GM18868 (cell line): ENCODE measurements around the gene SNX30.

Source experiments
- ATAC-seq: cut with Tn5 transposase; IDR thresholded peaks from one replicate; pipeline ENCODE4 v1.9.1; 2021; ENCODE audit warnings: mild to moderate bottlenecking, moderate library complexity; ENCODE audit not compliant: unreplicated experiment

The SNX30 gene

DNA sequence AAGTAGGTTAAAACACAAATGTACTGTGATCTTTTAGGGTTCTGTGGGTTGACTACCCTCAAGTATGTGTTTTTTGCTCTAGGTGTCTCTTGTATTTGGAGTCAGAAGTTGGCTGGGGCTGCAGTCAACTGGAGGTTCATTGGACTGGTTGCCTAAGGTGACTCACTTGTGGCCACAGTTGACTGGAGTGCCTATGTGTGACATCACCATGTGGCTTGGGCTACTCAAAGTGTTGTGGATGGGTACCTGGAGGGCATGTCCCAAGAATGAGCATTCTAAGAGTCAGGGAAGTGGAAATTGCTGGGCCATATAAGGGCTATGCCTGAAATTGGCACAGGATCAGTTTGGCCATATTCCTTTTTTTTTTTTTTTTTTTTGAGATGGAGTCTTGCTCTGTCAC, 27.4 kb downstream of the SNX30 start:
- ATAC-seq = no peak

DNA sequence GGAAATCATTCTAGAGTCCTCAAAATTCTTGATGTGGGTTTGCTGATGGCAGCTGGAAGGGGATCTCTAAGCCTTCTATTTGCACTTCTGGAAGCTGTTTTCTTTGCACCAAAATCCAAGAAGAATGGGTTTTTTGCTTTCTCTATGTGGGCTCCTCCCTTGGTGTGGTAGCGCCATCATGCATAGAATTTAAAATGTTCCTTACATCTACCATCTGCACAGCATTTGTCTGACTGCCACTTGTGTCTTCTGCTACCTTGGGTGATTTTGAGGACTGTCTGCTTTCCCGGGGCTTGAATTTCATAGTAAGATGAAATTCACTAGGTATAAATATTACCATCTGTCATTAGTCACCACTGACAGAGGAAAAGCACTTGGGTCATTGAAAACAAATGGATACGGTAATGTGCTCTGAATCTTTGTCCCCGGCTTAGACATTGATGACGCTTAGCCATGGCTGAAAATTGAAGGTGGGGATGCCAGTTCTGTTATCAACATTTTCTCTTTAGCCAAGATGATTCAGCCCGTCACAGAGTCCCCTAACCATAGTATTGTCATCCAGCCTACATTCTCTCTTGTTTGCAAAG, 30.0 kb downstream of the SNX30 start:
- no peak for ATAC-seq

DNA sequence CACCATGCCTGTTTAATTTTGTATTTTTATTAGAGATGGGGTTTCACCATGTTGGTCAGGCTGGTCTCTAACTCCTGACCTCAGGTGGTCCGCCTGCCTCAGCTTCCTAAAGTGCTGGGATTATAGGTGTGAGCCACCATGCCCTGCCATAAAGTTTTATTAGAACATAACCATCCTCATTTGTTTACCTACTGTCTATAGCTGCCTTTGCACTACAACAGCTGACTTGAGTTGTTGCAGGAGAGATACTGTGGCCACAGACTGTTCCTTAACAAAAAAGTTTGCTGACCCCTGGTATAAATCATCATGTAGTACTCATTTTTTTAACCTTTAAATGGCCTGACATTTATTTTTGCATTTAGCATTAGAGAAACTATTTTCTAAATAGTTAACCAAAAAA, 31.7 kb downstream of the SNX30 start:
- no peak for ATAC-seq

DNA sequence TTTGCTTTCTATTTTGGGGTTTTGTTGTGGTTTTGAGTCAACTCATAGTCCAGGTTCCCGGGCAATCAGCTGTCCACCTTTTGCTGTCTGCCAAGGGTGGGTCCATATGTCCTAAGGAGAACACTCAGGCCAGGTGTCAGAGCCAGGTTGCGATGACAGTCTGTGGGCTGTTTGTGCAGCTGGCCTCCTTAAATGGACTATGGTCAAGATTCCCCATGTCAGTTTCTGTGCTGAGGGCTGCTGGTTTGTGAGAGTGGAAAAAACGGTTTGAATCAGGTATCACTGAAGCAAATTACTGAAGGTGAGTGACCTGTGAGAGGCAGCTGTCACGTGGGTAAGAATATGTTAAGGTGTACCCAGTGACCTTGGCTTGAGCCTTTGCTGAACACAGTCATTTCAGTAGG, 33.0 kb downstream of the SNX30 start:
- ATAC-seq = no peak

DNA sequence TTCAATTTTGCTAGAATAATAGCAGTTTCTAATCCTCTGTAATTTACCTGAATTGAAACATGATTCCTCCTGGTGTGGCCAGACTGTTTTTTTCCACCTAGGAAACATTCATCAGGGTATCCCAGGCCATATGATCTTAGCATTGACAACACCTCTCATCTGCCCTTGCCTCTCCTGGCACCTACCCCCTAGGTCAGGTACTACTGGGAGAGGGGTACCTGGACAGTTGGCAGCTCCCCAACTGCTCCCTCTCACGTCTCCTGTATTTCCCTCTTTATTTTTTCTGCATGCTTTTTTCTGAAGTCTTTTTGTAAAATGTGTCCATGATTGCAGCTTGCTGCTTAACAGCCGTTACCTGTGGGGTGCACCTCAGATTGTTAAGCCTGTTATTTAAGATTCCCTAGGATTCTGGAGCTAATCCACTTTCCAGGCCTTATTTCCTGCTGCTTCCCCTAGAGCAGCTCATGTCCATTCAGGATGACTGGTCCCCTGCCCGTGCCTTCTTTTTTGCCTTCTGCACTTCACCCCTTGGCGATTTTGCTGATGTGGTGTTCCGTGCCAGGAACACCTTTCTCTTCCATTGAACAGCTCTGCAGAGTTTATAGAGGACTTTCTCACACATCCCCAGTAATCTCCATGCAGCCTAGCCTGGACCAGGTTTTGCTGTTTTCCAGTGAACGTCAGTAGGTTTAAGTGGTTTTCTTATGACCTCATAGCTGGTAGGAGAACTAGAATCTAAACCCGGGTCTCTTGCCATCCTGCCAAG, 33.6 kb downstream of the SNX30 start:
- ATAC-seq = no peak

DNA sequence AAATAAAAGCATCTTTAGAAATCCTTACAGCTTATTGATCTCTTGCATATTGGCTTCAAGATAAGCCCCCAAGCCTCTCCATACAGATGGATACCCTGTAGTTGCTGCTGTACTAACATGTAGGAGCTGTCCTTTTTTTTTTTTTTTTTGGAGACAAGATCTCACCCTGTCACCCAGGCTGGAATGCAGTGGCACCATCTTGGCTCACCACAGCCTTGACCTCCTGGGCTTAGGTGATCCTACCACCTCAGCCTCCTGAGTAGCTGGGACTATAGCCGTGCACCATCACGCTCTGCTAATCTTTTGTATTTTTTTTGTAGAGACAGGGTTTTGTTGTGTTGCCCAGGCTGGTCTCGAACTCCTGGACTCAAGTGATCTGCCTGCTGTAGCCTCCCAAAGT, 35.4 kb downstream of the SNX30 start:
- no peak for ATAC-seq

DNA sequence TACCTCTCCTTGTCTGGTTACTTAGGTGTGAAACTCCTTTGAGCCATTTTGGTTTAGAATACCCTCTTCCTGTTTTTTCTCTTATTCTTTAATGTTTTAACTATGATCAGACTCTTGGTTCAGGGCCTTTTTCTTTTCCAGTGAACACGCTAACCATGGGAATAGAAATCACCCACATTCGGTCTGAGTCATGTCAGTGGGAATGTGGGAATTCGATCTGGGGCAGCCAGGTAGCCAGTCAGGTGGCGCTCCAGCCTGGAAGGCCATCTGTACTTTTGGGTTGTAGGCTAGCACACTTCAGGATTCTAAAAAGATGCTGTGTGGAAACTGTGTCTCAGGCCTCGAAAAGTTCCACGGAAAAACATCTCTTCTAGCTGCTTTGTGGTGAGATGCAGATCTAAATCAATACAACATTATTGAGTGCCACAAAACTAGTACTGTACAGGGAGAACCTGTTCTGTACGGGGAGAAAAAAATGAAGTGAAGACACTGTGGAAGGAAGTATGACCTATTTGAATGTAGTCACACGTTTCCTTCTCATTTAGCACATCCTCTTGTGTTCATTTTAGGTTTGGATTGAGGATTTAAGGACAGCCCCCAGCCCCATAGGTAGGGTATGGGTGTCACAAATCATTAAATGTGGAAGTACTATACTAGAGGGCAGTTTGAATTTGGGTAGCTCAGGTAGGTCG, 36.4 kb downstream of the SNX30 start:
- ATAC-seq = no peak

DNA sequence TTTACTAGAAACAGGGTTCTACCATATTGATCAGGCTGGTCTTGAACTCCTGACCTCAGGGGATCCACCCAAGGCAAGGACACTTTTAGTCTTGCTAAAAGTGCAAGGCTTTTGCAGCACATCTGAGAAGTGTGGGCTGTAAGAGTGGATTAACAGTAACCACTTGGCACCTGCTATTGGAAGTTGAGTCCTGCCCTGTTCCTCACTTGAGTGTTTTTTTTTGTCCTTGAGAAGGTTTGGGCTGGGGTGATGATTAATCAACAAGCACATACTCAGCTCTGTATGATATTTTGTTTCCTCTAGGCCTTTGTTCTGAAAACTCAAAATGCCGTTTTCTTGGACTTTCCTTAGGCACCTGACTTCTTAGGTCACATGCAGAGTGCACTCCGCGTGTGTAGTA, 37.4 kb downstream of the SNX30 start:
- ATAC-seq = no peak

DNA sequence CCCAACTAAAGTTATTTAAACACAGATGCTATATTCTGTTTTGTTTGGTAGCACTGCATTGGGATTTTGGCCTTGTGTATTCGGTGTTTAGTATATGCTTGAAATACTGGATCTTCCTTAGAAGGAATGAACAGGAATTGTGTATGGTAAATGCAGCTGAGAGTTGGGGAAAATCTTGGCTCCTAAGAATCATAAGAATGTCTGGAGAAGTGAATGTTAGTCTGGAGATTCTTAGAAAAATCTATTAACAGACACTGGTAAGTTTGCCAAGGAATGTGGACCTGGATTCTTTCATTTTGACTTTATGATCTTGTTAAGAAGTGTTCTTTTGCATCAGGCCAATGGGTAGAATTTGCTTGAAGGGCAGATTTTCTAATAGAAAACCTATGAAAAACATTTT, 38.9 kb downstream of the SNX30 start:
- no peak for ATAC-seq

DNA sequence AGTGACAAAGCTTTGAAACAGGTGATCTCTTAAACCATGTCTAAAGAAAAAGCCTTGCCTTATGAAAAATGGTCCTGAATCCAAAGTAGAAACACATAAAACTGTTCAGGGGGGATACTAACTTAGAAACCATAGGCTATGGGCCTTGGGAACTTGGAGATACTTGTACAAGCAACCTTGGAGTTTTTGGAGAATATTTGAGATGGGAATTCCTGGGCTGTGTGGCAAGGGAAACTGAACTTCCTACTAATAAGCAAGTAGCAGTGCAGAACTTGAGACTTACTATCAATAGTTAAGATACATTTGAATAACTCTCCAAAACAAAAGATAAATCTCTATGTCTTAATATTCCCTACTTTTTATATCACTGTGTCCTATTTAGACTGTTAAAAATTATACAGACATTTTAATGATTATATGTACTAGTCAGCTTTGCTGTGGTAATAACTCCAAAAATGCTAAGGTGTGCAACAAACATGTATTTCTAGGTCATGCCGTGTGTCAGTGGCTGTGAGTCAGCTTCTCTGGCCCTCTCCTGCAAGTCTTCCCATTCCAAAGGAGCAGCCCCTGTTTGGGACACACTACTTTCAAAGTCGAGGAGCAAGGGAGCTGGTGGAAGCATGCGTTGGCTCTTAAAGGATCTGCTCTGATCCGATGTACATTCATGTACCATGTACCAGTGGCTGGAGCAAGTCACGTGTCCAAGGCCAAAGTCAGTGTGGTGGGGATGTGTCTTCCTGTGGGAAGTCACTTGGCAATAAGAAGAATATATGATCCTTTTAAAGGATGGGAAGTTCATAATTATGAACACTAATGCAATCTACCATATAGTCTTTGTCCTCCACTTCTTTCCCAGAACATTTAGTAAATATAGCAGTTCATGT, 39.6 kb downstream of the SNX30 start:
- ATAC-seq = no peak

DNA sequence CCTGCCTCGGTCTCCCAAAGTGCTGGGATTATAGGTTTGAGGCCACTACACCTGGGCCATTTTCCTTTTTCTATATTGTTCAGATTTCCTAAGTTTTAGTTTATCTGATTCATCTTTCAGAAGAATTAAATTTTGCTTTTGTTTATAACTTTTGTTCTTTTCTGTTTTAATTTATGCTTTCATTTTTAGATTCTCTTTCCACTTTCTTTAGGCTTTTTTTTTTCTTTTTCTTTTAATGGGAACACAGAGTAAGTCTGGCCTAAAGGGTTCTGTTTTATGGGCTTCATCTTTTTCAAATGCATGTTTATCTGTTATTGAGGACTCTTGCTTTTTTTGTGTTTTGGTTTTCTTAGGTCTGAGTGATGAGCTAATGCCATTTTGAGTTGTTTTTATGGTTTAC, 42.1 kb downstream of the SNX30 start:
- ATAC-seq = no peak

DNA sequence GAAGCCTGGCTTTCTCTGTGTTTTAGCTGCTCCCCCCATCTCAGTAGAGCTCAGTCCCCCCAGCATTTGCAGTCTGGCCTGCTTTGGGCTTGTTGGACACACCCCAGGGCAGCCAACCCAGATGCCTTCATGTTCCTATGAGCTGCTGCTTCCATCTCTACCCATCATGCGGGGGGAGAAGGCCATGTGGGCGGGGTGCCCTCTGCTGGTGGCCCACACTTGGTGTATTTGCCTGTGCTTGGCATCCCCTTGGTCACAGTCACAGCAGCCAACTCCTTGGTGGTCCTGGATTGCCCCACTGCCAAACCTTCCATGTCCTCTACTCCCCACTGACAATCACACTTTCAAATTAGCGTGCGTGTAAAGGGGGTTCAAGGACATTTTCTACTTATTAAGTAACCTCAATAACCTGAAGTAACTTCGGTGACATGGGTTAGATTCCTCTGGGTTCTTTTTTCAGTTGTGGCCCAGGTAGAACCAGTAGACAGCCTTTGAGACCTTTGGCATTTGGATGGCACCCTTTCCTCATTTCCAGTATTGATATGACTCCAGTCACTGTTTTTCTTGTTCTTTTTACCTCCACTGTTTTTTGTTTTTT, 42.8 kb downstream of the SNX30 start:
- peak; percentile 69 for ATAC-seq

DNA sequence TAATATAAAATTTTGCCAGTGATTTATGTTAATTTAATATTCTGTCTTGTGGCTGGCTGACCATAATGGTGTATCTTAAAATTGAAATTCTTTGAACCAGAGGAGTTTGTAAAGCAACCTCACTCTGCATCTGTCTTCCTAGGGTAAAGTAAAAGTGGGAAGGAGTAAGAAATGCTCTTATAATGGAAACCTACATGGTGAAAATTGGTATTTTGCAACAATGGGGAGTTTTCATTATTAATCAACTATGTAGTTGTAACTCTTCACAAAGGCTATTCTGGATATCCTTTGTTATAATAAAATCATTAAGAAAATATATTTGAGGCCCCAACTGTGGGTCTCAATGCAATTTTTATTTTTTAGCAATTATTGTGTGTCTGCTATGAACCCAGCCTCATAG, 44.2 kb downstream of the SNX30 start:
- no peak for ATAC-seq

DNA sequence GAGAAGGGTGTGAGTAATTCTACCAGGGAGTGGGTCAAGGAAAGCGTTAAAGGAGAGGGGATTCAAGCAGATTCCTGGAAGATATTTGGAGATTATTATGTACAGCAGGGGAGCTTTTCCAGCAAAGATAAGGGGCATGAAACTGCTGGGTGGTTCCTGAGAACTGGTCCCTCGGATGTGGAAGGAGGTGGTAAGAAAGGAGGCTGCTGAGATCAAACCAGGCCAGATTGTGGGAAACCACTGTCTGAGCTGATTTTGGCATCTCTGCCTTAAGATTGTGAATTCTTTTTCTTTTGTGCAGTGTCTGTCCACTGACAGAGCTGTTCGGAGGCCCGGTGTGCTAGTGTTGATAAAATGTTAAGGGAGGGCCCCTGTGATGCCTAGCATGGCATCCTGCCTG, 45.4 kb downstream of the SNX30 start:
- no peak for ATAC-seq

DNA sequence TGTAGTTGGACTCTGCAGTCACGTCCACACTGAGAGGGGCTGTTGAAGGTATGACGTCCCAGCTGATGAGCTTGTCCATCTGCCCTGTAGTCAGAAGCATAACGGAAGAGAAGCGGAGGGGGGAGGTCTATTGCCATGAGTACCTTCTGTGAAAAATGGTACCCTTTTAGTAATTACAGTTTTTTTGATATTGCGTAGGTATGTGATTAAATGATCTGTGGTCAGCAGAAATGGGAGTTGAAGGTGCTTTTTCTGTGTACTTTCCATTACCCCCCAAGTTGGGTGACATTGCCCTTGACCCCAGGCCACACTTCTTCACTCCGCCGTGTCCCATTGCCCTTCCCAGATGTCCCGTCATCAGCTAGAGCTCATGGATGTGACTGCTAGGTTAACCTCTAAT, 45.9 kb downstream of the SNX30 start:
- no peak for ATAC-seq

DNA sequence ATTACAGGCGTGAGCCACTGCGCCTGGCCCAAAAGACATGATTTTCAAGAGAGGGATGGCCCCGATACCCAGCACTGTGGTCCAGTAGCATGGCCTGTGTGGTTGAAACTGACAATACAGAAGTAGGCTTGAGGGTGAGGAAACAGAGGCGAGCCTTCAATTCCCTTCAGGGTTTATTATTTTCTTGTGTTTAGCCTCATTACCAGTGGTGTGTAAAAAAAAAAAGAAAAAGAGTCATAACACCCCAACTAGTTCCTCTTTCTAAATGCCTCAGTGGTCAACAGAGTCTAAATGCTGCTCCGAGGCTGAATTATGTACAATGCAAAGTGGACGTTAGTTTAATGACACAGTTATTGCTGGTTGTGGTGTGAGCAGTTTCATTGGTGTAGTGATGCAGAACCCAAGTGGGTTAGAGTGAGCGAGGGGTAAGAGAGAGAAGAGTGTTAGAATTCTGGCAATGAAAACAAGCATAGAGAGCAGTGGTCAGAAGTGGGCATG, 58.8 kb downstream of the SNX30 start:
- peak; percentile 97 for ATAC-seq

DNA sequence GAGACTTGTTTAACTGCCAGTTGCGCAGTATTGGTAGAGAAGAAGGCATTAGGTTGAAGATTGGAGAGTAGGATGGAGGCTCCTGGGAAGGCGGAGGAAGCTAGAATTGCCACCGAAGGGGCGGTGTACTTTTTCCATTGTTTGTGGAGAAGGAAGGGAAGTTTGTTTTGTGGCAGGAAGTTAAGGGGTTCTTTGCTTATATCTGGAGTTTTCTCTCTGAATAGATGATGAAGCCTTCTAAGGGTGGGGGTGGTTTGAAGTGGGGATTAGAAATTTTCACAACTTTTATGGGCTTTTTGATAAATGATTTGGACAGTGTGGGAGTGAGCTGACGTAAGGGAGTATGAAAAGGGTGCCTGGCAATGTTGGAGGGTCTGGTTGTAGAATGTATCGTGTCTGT, 59.3 kb downstream of the SNX30 start:
- no peak for ATAC-seq

DNA sequence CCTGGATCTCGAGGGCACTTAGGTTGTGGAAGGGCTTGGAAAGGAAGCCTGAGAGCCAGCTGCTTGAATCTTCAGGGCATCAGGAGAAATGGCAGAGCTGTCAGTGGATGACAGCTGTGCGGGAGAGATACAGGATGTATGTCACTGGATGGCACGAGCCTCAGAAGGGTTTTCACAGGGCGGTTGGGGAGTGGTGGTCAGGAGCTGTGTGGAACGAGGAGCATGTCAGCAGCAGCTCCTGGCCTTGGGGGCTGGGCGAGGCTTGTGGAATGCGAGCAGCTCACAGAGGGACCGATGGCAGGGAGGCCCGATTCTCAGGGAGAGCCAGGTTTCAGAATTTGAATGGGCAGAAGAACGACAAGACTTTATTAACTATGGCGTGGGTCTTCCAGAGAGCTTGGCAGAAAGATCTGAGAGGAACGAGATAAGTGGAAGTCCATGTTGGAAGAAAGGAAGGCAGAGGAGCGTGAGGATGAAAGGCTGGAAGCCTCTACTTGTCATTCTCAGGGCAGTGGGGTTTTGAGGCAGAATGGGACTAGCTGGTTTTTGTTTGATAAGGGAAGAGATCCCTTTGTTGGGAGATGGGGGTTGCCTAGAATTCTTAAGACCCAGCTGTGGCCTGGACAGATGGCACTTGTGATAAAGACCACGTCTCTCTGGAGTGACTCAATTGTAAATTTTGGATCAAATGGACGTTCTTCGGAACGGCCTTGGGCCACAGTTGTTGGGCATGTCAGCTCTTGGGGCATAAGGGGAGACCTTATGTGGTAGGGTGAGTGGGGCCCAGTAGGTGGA, 60.3 kb downstream of the SNX30 start:
- no peak for ATAC-seq

DNA sequence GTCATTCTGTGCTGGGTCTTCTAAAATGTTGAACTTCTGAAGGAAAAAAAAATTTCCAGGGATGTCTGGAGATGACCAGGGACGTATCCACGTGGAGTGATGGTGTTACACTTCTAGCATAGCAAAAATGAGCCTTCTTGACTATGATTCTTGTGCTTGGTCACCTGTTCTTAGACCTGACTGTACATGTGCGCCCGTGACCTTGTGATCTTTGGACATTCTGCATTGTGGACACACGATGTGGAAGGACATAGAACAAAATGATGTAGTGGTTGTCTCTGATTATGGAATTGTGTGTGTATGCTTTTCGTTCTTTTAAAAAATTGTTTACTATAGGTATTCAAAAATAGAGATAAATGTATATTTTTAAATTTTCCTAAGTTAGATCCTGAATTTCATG, 61.0 kb downstream of the SNX30 start:
- no peak for ATAC-seq

DNA sequence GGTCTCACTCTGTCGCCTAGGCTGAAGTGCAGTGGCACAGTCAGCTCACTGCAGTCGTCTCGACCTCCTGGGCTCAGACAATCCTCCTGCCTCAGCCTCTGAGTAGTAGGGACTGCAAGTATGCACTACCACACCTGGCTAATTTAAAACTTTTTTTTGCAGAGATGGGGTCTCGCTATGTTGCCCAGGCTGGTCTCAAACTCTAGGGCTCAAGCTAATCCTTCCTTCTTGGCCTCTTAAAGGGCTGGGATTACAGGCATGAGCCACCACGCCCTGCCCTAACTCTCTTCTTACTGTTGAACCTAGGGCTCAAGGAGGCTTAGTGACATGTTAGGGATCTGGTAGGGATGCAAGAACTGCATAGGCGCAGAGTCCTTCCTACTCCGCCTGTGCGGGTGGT, 65.3 kb downstream of the SNX30 start:
- no peak for ATAC-seq
